Nucleus accumbens (tissue), 56 donors: ENCODE data around the gene PRSS1.

Source experiments
- DNase-seq, 56 donors: peaks; one replicate each; lab custom pipeline; 2025; lab: John Stamatoyannopoulos, UW

The PRSS1 gene

DNA sequence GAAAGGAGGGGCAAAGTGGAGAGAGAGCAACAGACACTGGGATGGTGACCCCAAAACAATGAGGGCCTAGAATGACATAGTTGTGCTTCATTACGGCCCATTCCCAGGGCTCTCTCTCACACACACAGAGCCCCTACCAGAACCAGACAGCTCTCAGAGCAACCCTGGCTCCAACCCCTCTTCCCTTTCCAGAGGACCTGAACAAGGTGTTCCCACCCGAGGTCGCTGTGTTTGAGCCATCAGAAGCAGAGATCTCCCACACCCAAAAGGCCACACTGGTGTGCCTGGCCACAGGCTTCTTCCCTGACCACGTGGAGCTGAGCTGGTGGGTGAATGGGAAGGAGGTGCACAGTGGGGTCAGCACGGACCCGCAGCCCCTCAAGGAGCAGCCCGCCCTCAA, 42.2 kb downstream of the PRSS1 start:
- DNase-seq, result no peak

GRCh38 chr7:142792129-142792528, 42.9 kb downstream of the PRSS1 start:
- DNase-seq, result no peak

GRCh38 chr7:142792593-142792992, 43.3 kb downstream of the PRSS1 start:
- DNase-seq, result no peak

GRCh38 chr7:142793156-142793555, 43.9 kb downstream of the PRSS1 start:
- DNase-seq, result no peak

DNA sequence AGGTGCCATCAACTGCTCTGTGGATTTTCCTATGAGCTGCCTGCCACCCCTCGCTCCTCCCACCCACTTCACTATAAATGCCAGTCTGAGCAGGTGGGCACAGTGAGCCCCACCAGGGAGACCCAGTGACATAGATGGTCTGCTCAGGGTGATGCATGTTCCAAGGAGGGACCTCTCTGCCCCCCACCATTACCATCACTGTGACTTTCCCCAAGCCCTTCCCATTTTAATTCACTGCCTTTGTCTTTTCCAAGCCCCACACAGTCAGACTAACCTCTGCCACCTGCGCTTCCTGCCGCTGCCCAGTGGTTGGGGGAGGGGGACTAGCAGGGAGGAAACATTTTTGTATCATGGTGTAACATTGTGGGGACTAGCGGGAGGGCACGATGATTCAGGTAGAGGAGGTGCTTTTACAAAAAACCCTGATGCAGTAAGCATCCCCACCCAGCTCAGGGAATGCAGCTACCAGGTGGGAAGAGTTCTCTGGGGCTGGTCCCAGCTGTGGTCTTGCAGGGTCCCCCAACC, 46.1 kb downstream of the PRSS1 start:
- DNase-seq, result no peak

GRCh38 chr7:142796001-142796500, 46.8 kb downstream of the PRSS1 start:
- no peak for DNase-seq

DNA sequence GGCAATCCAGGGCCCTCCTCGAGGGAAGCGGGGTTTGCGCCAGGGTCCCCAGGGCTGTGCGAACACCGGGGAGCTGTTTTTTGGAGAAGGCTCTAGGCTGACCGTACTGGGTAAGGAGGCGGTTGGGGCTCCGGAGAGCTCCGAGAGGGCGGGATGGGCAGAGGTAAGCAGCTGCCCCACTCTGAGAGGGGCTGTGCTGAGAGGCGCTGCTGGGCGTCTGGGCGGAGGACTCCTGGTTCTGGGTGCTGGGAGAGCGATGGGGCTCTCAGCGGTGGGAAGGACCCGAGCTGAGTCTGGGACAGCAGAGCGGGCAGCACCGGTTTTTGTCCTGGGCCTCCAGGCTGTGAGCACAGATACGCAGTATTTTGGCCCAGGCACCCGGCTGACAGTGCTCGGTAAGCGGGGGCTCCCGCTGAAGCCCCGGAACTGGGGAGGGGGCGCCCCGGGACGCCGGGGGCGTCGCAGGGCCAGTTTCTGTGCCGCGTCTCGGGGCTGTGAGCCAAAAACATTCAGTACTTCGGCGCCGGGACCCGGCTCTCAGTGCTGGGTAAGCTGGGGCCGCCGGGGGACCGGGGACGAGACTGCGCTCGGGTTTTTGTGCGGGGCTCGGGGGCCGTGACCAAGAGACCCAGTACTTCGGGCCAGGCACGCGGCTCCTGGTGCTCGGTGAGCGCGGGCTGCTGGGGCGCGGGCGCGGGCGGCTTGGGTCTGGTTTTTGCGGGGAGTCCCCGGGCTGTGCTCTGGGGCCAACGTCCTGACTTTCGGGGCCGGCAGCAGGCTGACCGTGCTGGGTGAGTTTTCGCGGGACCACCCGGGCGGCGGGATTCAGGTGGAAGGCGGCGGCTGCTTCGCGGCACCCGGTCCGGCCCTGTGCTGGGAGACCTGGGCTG, 47.5 kb downstream of the PRSS1 start:
- no peak for DNase-seq

DNA sequence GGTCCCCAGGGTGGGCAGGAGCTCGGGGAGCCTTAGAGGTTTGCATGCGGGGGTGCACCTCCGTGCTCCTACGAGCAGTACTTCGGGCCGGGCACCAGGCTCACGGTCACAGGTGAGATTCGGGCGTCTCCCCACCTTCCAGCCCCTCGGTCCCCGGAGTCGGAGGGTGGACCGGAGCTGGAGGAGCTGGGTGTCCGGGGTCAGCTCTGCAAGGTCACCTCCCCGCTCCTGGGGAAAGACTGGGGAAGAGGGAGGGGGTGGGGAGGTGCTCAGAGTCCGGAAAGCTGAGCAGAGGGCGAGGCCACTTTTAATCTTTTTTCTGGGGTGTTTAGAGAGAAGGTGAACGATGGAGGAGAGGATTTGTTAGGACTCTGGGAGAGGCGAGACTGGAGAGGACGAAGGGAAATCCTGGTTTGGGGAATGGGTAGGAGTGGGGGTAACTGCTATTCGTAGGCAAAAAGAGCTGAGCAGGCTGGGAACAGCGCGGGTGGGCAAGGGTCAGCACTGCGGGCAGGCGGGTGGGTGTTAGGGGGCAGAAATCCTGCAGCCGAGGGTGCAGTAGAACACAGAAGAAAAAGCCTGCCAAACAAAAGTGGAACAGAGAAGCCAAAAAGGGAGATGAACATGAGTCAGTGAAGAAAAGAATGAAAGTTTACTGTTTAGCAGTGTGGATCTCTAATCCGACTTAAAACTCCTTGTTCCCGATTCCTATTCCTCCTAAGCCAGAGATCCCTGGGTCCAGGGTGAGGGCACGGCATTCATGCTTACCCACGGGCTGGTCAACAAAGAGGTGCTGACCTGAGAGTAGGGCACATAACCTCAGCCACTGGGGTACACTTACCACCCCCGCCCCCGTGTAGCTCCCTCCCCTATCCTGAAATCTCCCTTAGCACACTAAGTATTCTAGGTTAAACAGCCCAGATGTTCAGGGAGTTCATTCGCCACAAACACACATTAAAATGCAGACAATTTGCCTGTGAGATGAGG, 48.4 kb downstream of the PRSS1 start:
- no peak for DNase-seq

GRCh38 chr7:142798451-142799436, 49.5 kb downstream of the PRSS1 start:
- no peak for DNase-seq

DNA sequence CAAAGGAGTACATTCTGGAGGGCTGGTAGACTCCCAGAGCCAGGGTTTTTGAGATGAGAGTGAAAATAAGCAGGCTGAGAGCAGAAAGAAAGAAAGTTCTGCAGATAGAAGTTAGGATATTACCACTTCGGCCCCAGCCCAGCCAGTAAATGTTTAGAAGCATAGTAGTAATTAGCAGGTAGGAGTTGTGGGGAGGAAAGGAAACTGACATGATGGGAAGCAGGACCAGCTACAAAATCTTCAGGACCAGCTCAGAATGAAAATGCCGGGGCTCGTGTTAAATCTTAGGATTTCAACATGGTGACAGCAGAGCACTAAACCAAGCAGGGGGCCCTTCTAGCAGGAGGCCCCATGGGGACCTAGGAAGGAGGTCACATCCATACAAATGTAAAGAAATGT, 50.2 kb downstream of the PRSS1 start:
- DNase-seq, result no peak

DNA sequence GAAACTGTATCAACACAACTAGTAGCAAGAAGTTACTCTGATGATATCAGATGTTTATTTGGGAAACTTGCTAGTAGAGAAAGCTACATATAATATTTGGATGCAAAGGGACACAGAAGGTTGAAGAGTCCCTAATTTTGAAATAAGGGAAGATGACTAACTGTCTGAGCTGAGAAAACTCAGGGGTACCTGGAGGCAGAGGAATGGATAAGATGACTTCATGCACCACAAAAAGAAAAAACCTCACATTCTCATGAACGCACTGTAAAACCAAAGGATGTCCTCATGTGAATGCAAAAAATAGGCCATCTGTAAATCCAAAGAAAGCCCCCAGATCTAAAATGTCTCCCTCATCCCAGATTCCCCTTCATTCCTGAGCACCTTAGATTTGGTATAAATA, 50.8 kb downstream of the PRSS1 start:
- DNase-seq, result no peak

- DNase-seq, result no peak
Observed at GRCh38 chr7:142800699-142801260, 51.5 kb downstream of the PRSS1 start.

DNA sequence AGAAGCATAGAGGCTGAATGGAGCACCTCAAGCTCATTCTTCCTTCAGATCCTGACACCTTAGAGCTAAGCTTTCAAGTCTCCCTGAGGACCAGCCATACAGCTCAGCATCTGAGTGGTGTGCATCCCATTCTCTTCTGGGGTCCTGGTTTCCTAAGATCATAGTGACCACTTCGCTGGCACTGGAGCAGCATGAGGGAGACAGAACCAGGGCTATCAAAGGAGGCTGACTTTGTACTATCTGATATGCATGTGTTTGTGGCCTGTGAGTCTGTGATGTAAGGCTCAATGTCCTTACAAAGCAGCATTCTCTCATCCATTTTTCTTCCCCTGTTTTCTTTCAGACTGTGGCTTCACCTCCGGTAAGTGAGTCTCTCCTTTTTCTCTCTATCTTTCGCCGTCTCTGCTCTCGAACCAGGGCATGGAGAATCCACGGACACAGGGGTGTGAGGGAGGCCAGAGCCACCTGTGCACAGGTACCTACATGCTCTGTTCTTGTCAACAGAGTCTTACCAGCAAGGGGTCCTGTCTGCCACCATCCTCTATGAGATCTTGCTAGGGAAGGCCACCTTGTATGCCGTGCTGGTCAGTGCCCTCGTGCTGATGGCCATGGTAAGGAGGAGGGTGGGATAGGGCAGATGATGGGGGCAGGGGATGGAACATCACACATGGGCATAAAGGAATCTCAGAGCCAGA, 52.5 kb downstream of the PRSS1 start:
- DNase-seq, result no peak

- no peak for DNase-seq
Observed at GRCh38 chr7:142802301-142802700, 53.0 kb downstream of the PRSS1 start.
